ENCODE measurements around the gene NR2C2.

NR2C2 gene

GRCh38 chr3:14950274-14950673 lies 2.9 kb downstream of the NR2C2 start:
- Histone ChIP-seq H3K36me3 (ENCODE audit: insufficient read depth, low read length) (peaks cover 28% of the 10 kb centered on the region), H2AFZ (ENCODE audit: low read depth, low read length) (no peak overlapping the region), H3K9ac (ENCODE audit: low read depth, low read length) (no peak overlapping the region), H3K4me3 (ENCODE audit: low read depth in 1 of 2, low read length in 2 of 2) (no peak overlapping the region), H3K27me3 (ENCODE audit: insufficient read depth, low read length, poor library complexity) (no peaks in the 10 kb centered on the region), H3K9me3 (ENCODE audit: insufficient read depth, low read length, severe bottlenecking) (no peaks in the 10 kb centered on the region), H3K27ac (ENCODE audit: low read length) (no peak overlapping the region), H3K79me2 (ENCODE audit: insufficient read depth, low read length) (peaks cover 87% of the 10 kb centered on the region), H3K4me2 (ENCODE audit: insufficient read depth, low read length) (no peak overlapping the region), H4K20me1 (ENCODE audit: insufficient read depth, low read length) (peaks cover 35% of the 10 kb centered on the region), H3K4me1 (ENCODE audit: insufficient read depth, low read length) (peaks cover 33% of the 10 kb centered on the region)
- DNase-seq (no peak), ATAC-seq (ENCODE audit: insufficient read depth, low read depth) (no peak)
- TF ChIP-seq CTCF (IDR thresholded peaks at IDR 0.05; ENCODE audit: borderline replicate concordance, extremely low read depth, low read length, poor library complexity, severe bottlenecking) (no peak), EZH2 (IDR thresholded peaks at IDR 0.05; ENCODE audit: borderline replicate concordance, low read depth, low read length, severe bottlenecking) (no peak)

GRCh38 chr3:14957153-14957552 lies 9.8 kb downstream of the NR2C2 start:
- ATAC-seq (ENCODE audit: insufficient read depth, low read depth), result no peak
- DNase-seq, result no peak

GRCh38 chr3:14957925-14958324 lies 10.5 kb downstream of the NR2C2 start:
- no peaks in the 10 kb centered on the region for H3K27me3 ChIP-seq (ENCODE audit: insufficient read depth, low read length, poor library complexity)
- no peak for ATAC-seq (ENCODE audit: insufficient read depth, low read depth)
- H3K27ac ChIP-seq (ENCODE audit: low read length), result 0 out of 2 replicates have a peak overlapping the region, but pooled peaks have one; percentile 13
- no peak for TF ChIP-seq EZH2 (IDR thresholded peaks at IDR 0.05; ENCODE audit: borderline replicate concordance, low read depth, low read length, severe bottlenecking)
- no peak for TF ChIP-seq CTCF (IDR thresholded peaks at IDR 0.05; ENCODE audit: borderline replicate concordance, extremely low read depth, low read length, poor library complexity, severe bottlenecking)
- no peaks in the 10 kb centered on the region for H3K9me3 ChIP-seq (ENCODE audit: insufficient read depth, low read length, severe bottlenecking)
- H3K36me3 ChIP-seq (ENCODE audit: insufficient read depth, low read length), result peaks cover 26% of the 10 kb centered on the region
- DNase-seq, result no peak
- no peak overlapping the region for H3K4me2 ChIP-seq (ENCODE audit: insufficient read depth, low read length)
- no peak overlapping the region for H3K4me3 ChIP-seq (ENCODE audit: low read depth in 1 of 2, low read length in 2 of 2)
- no peaks in the 10 kb centered on the region; the same call in 1 of the 2 replicates for H3K4me1 ChIP-seq (ENCODE audit: insufficient read depth, low read length)
- peaks cover 33% of the 10 kb centered on the region for H4K20me1 ChIP-seq (ENCODE audit: insufficient read depth, low read length)
- H3K9ac ChIP-seq (ENCODE audit: low read depth, low read length), result no peak overlapping the region
- no peak overlapping the region for H2AFZ ChIP-seq (ENCODE audit: low read depth, low read length)
- peaks cover 96% of the 10 kb centered on the region for H3K79me2 ChIP-seq (ENCODE audit: insufficient read depth, low read length)

More at GRCh38 chr3:14957153-14957552, 9.8 kb downstream of the NR2C2 start:
- Histone ChIP-seq H4K20me1 (ENCODE audit: insufficient read depth, low read length) (peaks cover 38% of the 10 kb centered on the region), H3K36me3 (ENCODE audit: insufficient read depth, low read length) (peaks cover 23% of the 10 kb centered on the region), H3K4me1 (ENCODE audit: insufficient read depth, low read length) (no peaks in the 10 kb centered on the region; the same call in 1 of the 2 replicates), H3K79me2 (ENCODE audit: insufficient read depth, low read length) (peaks cover 96% of the 10 kb centered on the region), H3K9ac (ENCODE audit: low read depth, low read length) (no peak overlapping the region), H3K4me2 (ENCODE audit: insufficient read depth, low read length) (no peak overlapping the region), H2AFZ (ENCODE audit: low read depth, low read length) (no peak overlapping the region), H3K27ac (ENCODE audit: low read length) (no peak overlapping the region), H3K27me3 (ENCODE audit: insufficient read depth, low read length, poor library complexity) (no peaks in the 10 kb centered on the region), H3K9me3 (ENCODE audit: insufficient read depth, low read length, severe bottlenecking) (no peaks in the 10 kb centered on the region), H3K4me3 (ENCODE audit: low read depth in 1 of 2, low read length in 2 of 2) (no peak overlapping the region)
- TF ChIP-seq CTCF (IDR thresholded peaks at IDR 0.05; ENCODE audit: borderline replicate concordance, extremely low read depth, low read length, poor library complexity, severe bottlenecking) (no peak), EZH2 (IDR thresholded peaks at IDR 0.05; ENCODE audit: borderline replicate concordance, low read depth, low read length, severe bottlenecking) (no peak)
